GM12891 (cell line): ENCODE data around the gene KRTAP3-1.

ENCODE experiments used
- PAX5 ChIP-seq: IDR thresholded peaks from 2 replicates; pipeline ENCODE4 v1.6.1; 2011; ENCODE audit warnings: low read length, moderate library complexity, mild to moderate bottlenecking; ENCODE audit not compliant: insufficient read depth, severe bottlenecking
- POLR2A ChIP-seq: IDR thresholded peaks from 2 replicates; pipeline ENCODE4 v1.6.1; 2011; ENCODE audit warnings: low read depth, low read length, control low read depth
- POLR2AphosphoS5 ChIP-seq: IDR thresholded peaks from 2 replicates; pipeline ENCODE4 v1.6.1; 2011; ENCODE audit warnings: low read depth, low read length, control low read depth
- POU2F2 ChIP-seq: IDR thresholded peaks from 2 replicates; pipeline ENCODE4 v1.6.1; 2011; ENCODE audit warnings: low read depth, mild to moderate bottlenecking, control low read depth, low read length, moderate library complexity
- SPI1 ChIP-seq: IDR thresholded peaks from 2 replicates; pipeline ENCODE4 v1.6.1; 2011; ENCODE audit warnings: low read depth, low read length, control low read depth
- TAF1 ChIP-seq: IDR thresholded peaks from 2 replicates; pipeline ENCODE4 v1.6.1; 2011; ENCODE audit warnings: low read depth, low read length, control low read depth

GRCh38 chr17:40981115-40981514 lies 27.8 kb downstream of the KRTAP3-1 start:
- TF ChIP-seq POLR2A, result no peak
- TF ChIP-seq POU2F2, result no peak
- no peak for TF ChIP-seq POLR2AphosphoS5
- TF ChIP-seq TAF1, result no peak
- no peak for TF ChIP-seq PAX5
- no peak for TF ChIP-seq SPI1
